GM19397 (cell line): ENCODE results near the gene TBC1D22A.

Experiments used
- ATAC-seq: cut with Tn5 transposase; IDR thresholded peaks from one replicate; pipeline ENCODE4 v1.9.1; 2021; ENCODE audit warnings: mild to moderate bottlenecking, moderate library complexity; ENCODE audit not compliant: unreplicated experiment

Gene TBC1D22A

GRCh38 chr22:46876357-46876934 is 114.0 kb downstream of the TBC1D22A start:
- no peak for ATAC-seq

GRCh38 chr22:46878191-46878948 is 115.9 kb downstream of the TBC1D22A start:
- ATAC-seq, result no peak

GRCh38 chr22:46879083-46879482 is 116.6 kb downstream of the TBC1D22A start:
- no peak for ATAC-seq

GRCh38 chr22:46881373-46882118 is 119.1 kb downstream of the TBC1D22A start:
- no peak for ATAC-seq

- no peak for ATAC-seq
These were observed 120.9 kb downstream of the TBC1D22A start for GRCh38 chr22:46883092-46883910.

- no peak for ATAC-seq
These were observed 121.9 kb downstream of the TBC1D22A start for GRCh38 chr22:46884365-46884764.

DNA sequence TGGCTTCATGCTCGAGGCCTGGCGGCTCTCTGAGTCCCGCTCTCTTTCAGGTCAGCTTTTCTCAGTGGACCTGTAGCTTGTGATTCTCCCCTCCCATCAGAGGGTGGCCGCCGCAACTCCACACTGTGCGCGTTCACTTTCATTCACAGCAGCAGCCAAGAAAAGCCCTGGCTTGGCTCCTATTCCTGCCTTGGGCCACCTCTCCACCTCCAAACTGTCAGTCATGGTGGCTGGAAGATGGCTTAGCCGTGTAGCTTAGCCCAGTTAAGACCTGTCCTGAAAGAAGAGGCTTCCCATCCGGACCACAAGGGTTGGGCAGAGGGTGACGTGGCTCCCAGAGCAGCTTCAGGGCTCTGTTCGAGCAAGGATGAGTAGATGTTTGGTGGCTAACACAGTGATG is 125.5 kb downstream of the TBC1D22A start:
- no peak for ATAC-seq

DNA sequence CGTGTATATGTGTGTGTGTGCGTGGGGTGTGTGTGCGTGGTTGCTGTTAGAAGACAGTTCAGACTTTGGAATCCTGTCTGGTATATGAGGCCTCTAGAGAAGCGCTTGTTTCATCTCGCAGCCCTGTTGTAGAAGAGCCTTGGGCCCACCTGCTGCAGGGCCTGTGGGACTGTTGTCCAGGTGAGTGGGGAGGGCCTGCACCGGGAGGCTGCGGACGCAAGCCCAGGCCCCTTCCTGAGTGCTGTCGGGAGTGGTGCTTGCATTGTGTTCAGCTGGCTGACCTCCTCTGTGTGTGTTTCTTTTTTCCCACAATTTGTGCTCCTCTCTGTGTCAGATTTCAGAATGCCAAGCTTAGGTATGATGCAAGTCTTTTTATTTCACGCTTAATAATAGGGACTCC is 128.4 kb downstream of the TBC1D22A start:
- no peak for ATAC-seq

- ATAC-seq, result no peak
These were observed 129.0 kb downstream of the TBC1D22A start for GRCh38 chr22:46891382-46891951.

- ATAC-seq, result no peak
These were observed 130.4 kb downstream of the TBC1D22A start for GRCh38 chr22:46892866-46893265.

DNA sequence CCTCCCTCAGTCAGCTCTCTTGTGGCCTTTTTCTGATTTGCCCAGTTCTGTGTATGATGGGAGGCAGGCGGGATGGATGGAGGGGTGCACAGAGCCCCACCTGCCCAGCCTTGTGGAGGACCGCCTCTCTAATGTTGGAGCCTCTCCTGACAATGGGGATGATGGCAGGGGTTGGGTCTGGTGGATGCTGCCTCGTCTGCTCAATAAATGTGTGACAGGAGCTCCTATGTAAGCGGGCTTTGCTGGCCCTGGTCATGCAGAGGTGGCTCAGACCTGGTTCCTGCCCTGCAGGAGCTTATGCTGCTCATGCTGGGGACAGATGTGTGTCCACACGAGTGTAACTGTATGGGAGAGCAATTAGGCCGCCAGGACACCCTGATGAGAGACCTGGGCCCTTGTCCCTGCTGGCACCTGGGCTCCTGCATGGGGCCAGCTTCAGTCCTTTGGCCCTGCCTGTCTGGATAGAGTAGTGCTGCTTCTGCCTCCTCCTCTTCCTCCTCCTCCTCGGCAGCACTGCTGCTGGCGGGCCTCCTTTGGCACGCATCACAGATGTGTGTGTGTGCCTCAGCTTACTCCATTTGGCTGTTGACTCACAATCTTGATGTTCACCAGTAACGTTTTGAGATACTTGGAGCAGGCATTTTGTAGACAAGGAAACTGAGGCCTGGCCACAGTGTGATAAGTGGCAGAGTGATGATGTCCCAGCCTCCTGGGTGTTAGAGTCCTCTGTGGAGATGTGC is 131.0 kb downstream of the TBC1D22A start:
- no peak for ATAC-seq

- ATAC-seq, result no peak
These were observed 131.7 kb downstream of the TBC1D22A start for GRCh38 chr22:46894081-46894671.

GRCh38 chr22:46894851-46895640 is 132.6 kb downstream of the TBC1D22A start:
- ATAC-seq, result no peak

DNA sequence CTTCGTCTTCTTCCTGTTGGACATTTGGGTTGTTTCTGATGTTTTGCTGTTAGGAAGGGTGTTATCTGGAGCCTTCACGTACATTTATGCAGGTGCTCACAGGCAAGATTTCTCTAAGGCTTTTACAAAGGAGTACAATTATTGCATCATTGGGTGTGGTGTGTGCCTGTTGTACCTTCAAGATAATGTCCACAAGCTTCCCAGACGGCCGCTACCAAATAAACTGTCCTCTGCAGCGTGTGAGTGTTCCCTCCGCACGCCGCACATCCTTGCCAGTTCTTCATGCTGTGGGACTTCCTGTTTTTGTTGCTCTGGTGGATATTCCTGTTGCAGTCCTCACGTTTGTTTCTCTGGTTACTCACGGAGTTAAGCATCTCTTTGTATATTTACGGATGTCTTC is 133.3 kb downstream of the TBC1D22A start:
- no peak for ATAC-seq

- no peak for ATAC-seq
These were observed 133.7 kb downstream of the TBC1D22A start for GRCh38 chr22:46896166-46896565.

DNA sequence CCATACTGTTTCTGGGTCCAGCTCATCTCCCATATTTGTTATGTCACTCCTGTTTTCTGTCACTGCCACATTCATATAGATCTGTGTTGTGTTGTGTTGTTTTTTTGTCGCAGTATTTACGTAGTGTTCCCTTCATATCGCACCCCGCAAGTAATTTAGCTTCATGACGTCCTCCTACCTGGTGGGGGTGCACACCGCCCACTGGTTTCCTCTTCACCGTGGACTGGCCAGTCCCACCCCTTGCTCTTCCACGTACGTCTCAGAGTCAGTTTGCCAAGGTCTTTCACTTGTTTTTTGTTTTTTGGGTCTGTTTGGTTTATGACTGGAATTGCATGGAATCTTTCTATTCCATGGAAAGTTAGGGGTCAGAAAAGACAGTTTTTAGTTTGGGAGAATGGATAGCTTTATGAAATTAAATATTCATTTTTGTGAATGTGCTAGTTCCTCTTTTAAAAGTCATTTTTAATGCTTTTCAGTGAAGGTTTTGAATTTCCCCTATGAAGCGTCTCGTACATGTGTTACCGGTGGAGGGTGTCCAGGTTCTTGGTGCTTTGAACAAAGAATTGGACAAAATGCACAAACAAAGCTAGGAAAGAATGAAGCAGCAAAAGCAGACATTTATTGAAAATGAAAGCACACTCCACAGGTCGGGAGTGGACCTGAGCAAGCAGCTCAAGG is 134.3 kb downstream of the TBC1D22A start:
- ATAC-seq, result no peak

DNA sequence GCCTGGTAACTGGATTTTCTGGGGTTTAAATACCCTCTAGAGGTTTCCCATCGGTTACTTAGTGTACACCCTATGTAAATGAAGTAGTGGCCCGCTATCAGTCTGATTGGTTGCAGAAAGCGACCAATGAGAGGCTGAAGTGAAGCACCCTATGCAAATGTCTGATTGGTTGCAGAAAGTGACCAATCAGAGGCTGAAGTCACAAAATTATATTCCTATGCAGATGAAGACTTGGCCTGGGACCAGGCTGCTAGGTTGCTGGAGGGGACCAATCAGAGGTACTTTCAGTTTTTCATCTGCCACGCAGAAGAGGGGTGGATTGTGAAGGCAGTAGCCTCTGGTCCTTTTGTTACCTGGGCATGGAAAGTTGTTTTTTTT is 134.8 kb downstream of the TBC1D22A start:
- no peak for ATAC-seq

DNA sequence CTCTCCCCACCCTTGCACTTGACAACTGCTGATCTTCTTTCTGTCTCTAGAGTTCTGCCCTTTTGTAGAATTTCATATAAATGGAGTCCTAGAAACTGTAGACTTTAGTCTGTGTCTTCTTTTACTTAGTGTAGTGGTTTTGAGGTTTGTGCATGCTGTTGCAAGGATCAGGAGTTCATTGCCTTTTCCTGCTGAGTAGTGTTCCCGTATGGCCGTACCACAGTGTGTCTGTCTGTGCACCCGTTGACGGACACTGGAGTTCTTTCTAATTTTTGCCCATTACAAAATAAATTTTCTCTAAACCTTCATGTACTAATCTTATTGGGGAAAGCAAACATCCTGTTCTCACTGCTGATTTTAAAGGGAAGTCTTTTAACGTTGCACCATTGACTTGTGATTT is 138.1 kb downstream of the TBC1D22A start:
- no peak for ATAC-seq
